H9 (cell line): ENCODE data around the gene PIP5K1C. TPM values are rescaled to one million over a fixed set of nuclear protein-coding genes. Genes with fewer than 3 reads are reported as not detected.
"Not testable (repeated sequence)": the region's sequence is repeated elsewhere in the genome, so short reads cannot be mapped to it uniquely, and the experiment has no call there.

Source experiments
- DNase-seq: peaks from one replicate; pipeline ENCODE4 v3.0.0-alpha.2; 2017
- H2AFZ ChIP-seq: one replicate; pipeline ENCODE4 v1.6.1; 2013; ENCODE audit warnings: mild to moderate bottlenecking, low read length, control low read depth, moderate library complexity
- H2AK5ac ChIP-seq: 2 replicates; pipeline ENCODE4 v1.6.1; 2013; ENCODE audit warnings: low read length, control low read depth, mixed read lengths; ENCODE audit not compliant: insufficient read length
- H2BK120ac ChIP-seq: one replicate; pipeline ENCODE4 v1.6.1; 2013; ENCODE audit warnings: low read depth, mild to moderate bottlenecking, low read length, control low read depth, inconsistent platforms; ENCODE audit not compliant: poor library complexity, severe bottlenecking
- H2BK12ac ChIP-seq: 2 replicates; pipeline ENCODE4 v1.6.1; 2013; ENCODE audit warnings: low read length, control low read depth, mixed read lengths, low read depth; ENCODE audit not compliant: insufficient read length
- H2BK15ac ChIP-seq: 2 replicates; pipeline ENCODE4 v1.6.1; 2013; ENCODE audit warnings: low read depth, low read length, control low read depth
- H2BK20ac ChIP-seq: one replicate; pipeline ENCODE4 v1.6.1; 2013; ENCODE audit warnings: low read depth, mild to moderate bottlenecking, low read length, control low read depth, inconsistent platforms; ENCODE audit not compliant: poor library complexity, severe bottlenecking
- H2BK5ac ChIP-seq: 2 replicates; pipeline ENCODE4 v1.6.1; 2013; ENCODE audit warnings: low read length, control low read depth, mixed read lengths; ENCODE audit not compliant: insufficient read length
- H3K14ac ChIP-seq: 2 replicates; pipeline ENCODE4 v1.6.1; 2013; ENCODE audit warnings: low read length, control low read depth; ENCODE audit not compliant: insufficient read depth
- H3K18ac ChIP-seq: 2 replicates; pipeline ENCODE4 v1.6.1; 2013; ENCODE audit warnings: low read depth, mild to moderate bottlenecking, mixed read lengths, low read length, control low read depth; ENCODE audit not compliant: insufficient read length
- H3K23ac ChIP-seq: 2 replicates; pipeline ENCODE4 v1.6.1; 2013; ENCODE audit warnings: low read length, control low read depth, mixed read lengths, low read depth; ENCODE audit not compliant: insufficient read length
- H3K23me2 ChIP-seq: 2 replicates; pipeline ENCODE4 v1.6.1; 2013; ENCODE audit warnings: low read depth, mild to moderate bottlenecking, mixed read lengths, low read length, control low read depth; ENCODE audit not compliant: insufficient read length, poor library complexity, severe bottlenecking
- H3K27ac ChIP-seq: 2 replicates; pipeline ENCODE4 v1.5.1; 2013; ENCODE audit warnings: low read length, control low read depth, mixed read lengths, low read depth; ENCODE audit not compliant: insufficient read length
- H3K27me3 ChIP-seq: 2 replicates; pipeline ENCODE4 v1.6.1; 2013; ENCODE audit warnings: low read length, control low read depth, inconsistent platforms; ENCODE audit not compliant: insufficient read depth
- H3K4ac ChIP-seq: 2 replicates; pipeline ENCODE4 v1.6.1; 2013; ENCODE audit warnings: low read depth, mild to moderate bottlenecking, control low read depth, inconsistent platforms, low read length, moderate library complexity
- H3K4me1 ChIP-seq: 2 replicates; pipeline ENCODE4 v1.6.1; 2013; ENCODE audit warnings: low read length, control low read depth, inconsistent platforms; ENCODE audit not compliant: insufficient read depth
- H3K4me2 ChIP-seq: 2 replicates; pipeline ENCODE4 v1.6.1; 2013; ENCODE audit warnings: low read length, control low read depth, mixed read lengths; ENCODE audit not compliant: insufficient read length, insufficient read depth
- H3K56ac ChIP-seq: 2 replicates; pipeline ENCODE4 v1.6.1; 2013; ENCODE audit warnings: low read depth, mild to moderate bottlenecking, mixed read lengths, low read length, control low read depth; ENCODE audit not compliant: insufficient read length
- H3K79me1 ChIP-seq: 2 replicates; pipeline ENCODE4 v1.6.1; 2013; ENCODE audit warnings: low read depth, mild to moderate bottlenecking, moderate library complexity, low read length, control low read depth, inconsistent platforms; ENCODE audit not compliant: insufficient read depth, poor library complexity, severe bottlenecking
- H3K79me2 ChIP-seq: 2 replicates; pipeline ENCODE4 v1.6.1; 2013; ENCODE audit warnings: low read length, control low read depth, inconsistent platforms; ENCODE audit not compliant: insufficient read depth
- H3K9ac ChIP-seq: 2 replicates; pipeline ENCODE4 v1.6.1; 2013; ENCODE audit warnings: low read length, control low read depth, mixed read lengths; ENCODE audit not compliant: insufficient read length; ENCODE audit errors: extremely low read depth
- H3K9me3 ChIP-seq: one replicate; pipeline ENCODE4 v1.6.1; 2013; ENCODE audit warnings: low read depth, low read length, inconsistent platforms; ENCODE audit not compliant: control insufficient read depth
- H3T11ph ChIP-seq: one replicate; pipeline ENCODE4 v1.6.1; 2013; ENCODE audit warnings: mild to moderate bottlenecking, low read length, control low read depth, inconsistent platforms
- H4K20me1 ChIP-seq: one replicate; pipeline ENCODE4 v1.6.1; 2013; ENCODE audit not compliant: control insufficient read depth, insufficient read length, insufficient read depth
- H4K5ac ChIP-seq: 2 replicates; pipeline ENCODE4 v1.6.1; 2013; ENCODE audit warnings: low read depth, mild to moderate bottlenecking, mixed read lengths, low read length, control low read depth; ENCODE audit not compliant: insufficient read length
- H4K8ac ChIP-seq: replicated peaks from 2 replicates; pipeline ENCODE4 v1.6.1; 2013; ENCODE audit warnings: low read length, control low read depth, mixed read lengths, low read depth; ENCODE audit not compliant: insufficient read length
- H4K91ac ChIP-seq: 2 replicates; pipeline ENCODE4 v1.6.1; 2013; ENCODE audit warnings: low read depth, mild to moderate bottlenecking, moderate library complexity, mixed read lengths, low read length, control low read depth; ENCODE audit not compliant: insufficient read length
- H3K27ac Mint-ChIP-seq, 3 experiments: 2 replicates in 2 of 3; 3 replicates in 1 of 3; pipeline ENCODE4 v1.8.0; 2020 to 2021; ENCODE audit warnings: mixed read lengths in 3 of 3, mild to moderate bottlenecking in 1 of 3, moderate library complexity in 1 of 3
- H3K27me3 Mint-ChIP-seq: 2 replicates; pipeline ENCODE4 v1.8.0; 2021; ENCODE audit warnings: low read depth, mild to moderate bottlenecking, moderate library complexity, mixed read lengths
- H3K36me3 Mint-ChIP-seq, 3 experiments: 2 replicates in 2 of 3; 3 replicates in 1 of 3; pipeline ENCODE4 v1.8.0; 2020 to 2021; ENCODE audit warnings: low read depth in 3 of 3, mixed read lengths in 3 of 3; ENCODE audit not compliant: insufficient read depth in 1 of 3
- H3K4me1 Mint-ChIP-seq, 2 experiments: 2 replicates each; pipeline ENCODE4 v1.8.0; 2020; ENCODE audit warnings: mixed read lengths in 2 of 2
- H3K4me3 Mint-ChIP-seq, 2 experiments: 2 replicates in 1 of 2; 3 replicates in 1 of 2; pipeline ENCODE4 v1.8.0; 2020 to 2021; ENCODE audit warnings: mild to moderate bottlenecking in 2 of 2, mixed read lengths in 2 of 2, moderate library complexity in 1 of 2
- H3K9me3 Mint-ChIP-seq, 2 experiments: 2 replicates in 1 of 2; 3 replicates in 1 of 2; pipeline ENCODE4 v1.8.0; 2020; ENCODE audit warnings: mild to moderate bottlenecking in 2 of 2, mixed read lengths in 2 of 2, moderate library complexity in 1 of 2
- WGBS: extraction: QIAGEN DNeasy Blood & Tissue Kit; methylation state at CpG from one replicate; pipeline ENCODE4 v1.1.7; 2013; ENCODE audit warnings: missing lambda C conversion rate, low lambda C conversion rate, mixed read lengths; ENCODE audit not compliant: insufficient read length; ENCODE audit errors: extremely low coverage; 5-methylcytosine and 5-hydroxymethylcytosine counted together
- total RNA-seq: library from RNA; stranded (reverse); gene quantifications from 2 replicates; pipeline ENCODE4 v1.2.1, GENCODE V29; 2021
- TF ChIP-seq, protein P1 (sequence below): fragments of 200-600 bp; sonication (generic); conservative IDR thresholded peaks from 3 replicates; pipeline ENCODE4 v1.8.0; 2021; ENCODE audit warnings: antibody characterized with exemption, mild to moderate bottlenecking

PIP5K1C gene
- total RNA-seq, 1 experiment from 2014 or later = 41.7 TPM

DNA sequence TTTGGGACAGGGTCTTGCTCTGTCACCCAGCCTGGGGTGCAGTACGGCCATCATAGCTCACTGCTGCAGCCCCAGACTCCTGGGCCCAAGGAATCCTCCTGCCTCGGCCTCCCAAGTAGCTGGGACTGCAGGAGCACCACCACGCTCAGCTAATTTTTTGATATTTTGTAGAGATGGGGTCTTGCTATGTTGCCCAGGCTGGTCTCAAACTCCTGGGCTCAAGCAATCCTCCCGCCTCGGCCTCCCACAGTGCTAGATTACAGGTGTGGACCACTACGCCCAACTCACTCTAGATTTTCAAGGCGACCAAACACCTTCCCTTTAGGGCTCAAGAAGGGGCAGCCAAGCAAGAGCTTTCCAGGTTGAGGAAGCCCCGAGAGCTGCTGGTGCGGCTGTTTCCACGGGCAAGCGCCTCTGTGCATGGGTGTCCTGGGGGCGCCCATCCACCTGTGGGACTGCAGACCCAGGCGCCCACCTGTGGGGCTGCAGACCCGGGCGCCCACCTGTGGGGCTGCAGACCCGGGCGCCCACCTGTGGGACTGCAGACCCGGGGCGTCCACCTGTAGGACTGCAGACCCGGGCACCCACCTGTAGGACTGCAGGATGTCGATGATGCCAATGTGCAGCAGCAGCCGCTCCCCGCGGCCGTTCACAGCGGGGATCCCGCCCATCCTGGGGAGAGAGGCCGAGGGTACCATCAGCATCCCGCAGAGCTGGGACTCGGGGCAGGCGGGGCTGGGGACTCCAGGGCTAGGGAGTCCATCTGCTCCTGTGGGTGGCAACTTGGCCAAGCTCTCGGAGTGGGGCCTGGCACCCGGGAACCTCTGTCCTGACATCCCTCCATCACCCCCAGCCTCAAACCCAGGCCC, 52.0 kb downstream of the PIP5K1C start:
- Histone ChIP-seq H3K4ac (no peak overlapping the region), H3K9ac (no peak overlapping the region), H2BK20ac (no peak overlapping the region), H4K8ac (no peak overlapping the region), H3K56ac (no peak overlapping the region), H3K9me3 (no peaks in the 10 kb centered on the region), H4K5ac (no peak overlapping the region), H2AK5ac (no peak overlapping the region), H2BK120ac (no peak overlapping the region), H3K18ac (no peak overlapping the region), H2BK5ac (no peak overlapping the region), H3K23me2 (no peaks in the 10 kb centered on the region), H3T11ph (no peak overlapping the region), H4K91ac (no peak overlapping the region), H3K4me1 (no peaks in the 10 kb centered on the region), H4K20me1 (peaks cover 3% of the 10 kb centered on the region), H3K27me3 (no peaks in the 10 kb centered on the region), H3K79me2 (no peaks in the 10 kb centered on the region), H3K23ac (no peak overlapping the region), H3K79me1 (no peaks in the 10 kb centered on the region), H2AFZ (no peak overlapping the region), H2BK12ac (no peak overlapping the region), H2BK15ac (no peak overlapping the region), H3K4me2 (no peak overlapping the region), H3K27ac (no peak overlapping the region), H3K14ac (no peak overlapping the region)
- WGBS = no CpG with 5 or more reads among the region's 33 CpGs
- H3K27me3 Mint-ChIP-seq = no peaks in the 10 kb centered on the region
- H3K9me3 Mint-ChIP-seq = no peaks in the 10 kb centered on the region; a peak in 1 of 5 replicates
- peaks cover 2 to 22% (median 21%) of the 10 kb centered on the region in 3 experiments; a peak in 6 of 7 replicates for H3K36me3 Mint-ChIP-seq
- H3K27ac Mint-ChIP-seq = no peak overlapping the region
- no peak for DNase-seq
- no peaks in the 10 kb centered on the region for H3K4me1 Mint-ChIP-seq
- TF ChIP-seq, protein P1, sequence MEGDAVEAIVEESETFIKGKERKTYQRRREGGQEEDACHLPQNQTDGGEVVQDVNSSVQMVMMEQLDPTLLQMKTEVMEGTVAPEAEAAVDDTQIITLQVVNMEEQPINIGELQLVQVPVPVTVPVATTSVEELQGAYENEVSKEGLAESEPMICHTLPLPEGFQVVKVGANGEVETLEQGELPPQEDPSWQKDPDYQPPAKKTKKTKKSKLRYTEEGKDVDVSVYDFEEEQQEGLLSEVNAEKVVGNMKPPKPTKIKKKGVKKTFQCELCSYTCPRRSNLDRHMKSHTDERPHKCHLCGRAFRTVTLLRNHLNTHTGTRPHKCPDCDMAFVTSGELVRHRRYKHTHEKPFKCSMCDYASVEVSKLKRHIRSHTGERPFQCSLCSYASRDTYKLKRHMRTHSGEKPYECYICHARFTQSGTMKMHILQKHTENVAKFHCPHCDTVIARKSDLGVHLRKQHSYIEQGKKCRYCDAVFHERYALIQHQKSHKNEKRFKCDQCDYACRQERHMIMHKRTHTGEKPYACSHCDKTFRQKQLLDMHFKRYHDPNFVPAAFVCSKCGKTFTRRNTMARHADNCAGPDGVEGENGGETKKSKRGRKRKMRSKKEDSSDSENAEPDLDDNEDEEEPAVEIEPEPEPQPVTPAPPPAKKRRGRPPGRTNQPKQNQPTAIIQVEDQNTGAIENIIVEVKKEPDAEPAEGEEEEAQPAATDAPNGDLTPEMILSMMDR = no peak
- no peak overlapping the region for H3K4me3 Mint-ChIP-seq

DNA sequence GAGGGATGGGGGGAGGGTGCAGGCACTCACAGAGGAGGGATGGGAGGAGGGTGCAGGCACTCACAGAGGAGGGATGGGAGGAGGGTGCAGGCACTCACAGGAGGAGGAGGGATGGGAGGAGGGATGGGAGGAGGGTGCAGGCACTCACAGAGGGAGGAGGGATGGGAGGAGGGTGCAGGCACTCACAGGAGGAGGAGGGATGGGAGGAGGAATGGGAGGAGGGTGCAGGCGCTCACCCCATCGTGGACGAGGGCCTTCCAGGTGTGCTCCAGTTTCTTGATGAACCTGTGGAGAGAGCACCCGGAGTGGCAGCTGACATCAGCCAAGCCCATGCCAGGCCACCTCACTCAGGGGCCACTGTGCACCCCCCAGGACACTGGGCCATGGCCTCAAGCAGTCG, 53.2 kb downstream of the PIP5K1C start:
- H3K79me1 ChIP-seq, H3K4ac ChIP-seq, H3K14ac ChIP-seq, H3K4me3 Mint-ChIP-seq, DNase-seq, H3K9me3 ChIP-seq, H3T11ph ChIP-seq, H4K91ac ChIP-seq, H3K56ac ChIP-seq, H3K23me2 ChIP-seq, H2AK5ac ChIP-seq, H3K27ac Mint-ChIP-seq, H4K20me1 ChIP-seq, H2BK15ac ChIP-seq, H3K9ac ChIP-seq, H2BK20ac ChIP-seq, H3K79me2 ChIP-seq, H3K9me3 Mint-ChIP-seq, H3K27ac ChIP-seq, H3K23ac ChIP-seq, H4K8ac ChIP-seq, H3K4me2 ChIP-seq, H4K5ac ChIP-seq, H2BK120ac ChIP-seq, H3K27me3 ChIP-seq, H3K27me3 Mint-ChIP-seq, H2BK5ac ChIP-seq, H3K4me1 Mint-ChIP-seq, H2AFZ ChIP-seq, H2BK12ac ChIP-seq, H3K4me1 ChIP-seq, H3K18ac ChIP-seq: not testable (repeated sequence)
- WGBS = no CpG with 5 or more reads among the region's 5 CpGs
- H3K36me3 Mint-ChIP-seq = peaks cover 2 to 26% (median 25%) of the 10 kb centered on the region in 3 experiments; a peak in 6 of 7 replicates
